ENCODE results near the gene ZNF787.
"Not testable (repeated sequence)": the region's sequence is repeated elsewhere in the genome, so short reads cannot be mapped to it uniquely, and the experiment has no call there.

The ZNF787 gene

GRCh38 chr19:56119582-56119978 lies 1.5 kb downstream of the ZNF787 start:
- DNase-seq, result no peak

- no peak for DNase-seq
These were observed 2.2 kb downstream of the ZNF787 start for GRCh38 chr19:56118666-56119581.

- DNase-seq, result no peak
These were observed 3.2 kb downstream of the ZNF787 start for GRCh38 chr19:56117889-56118288.

- DNase-seq, result no peak
These were observed 3.7 kb downstream of the ZNF787 start for GRCh38 chr19:56117376-56117884.

GRCh38 chr19:56116606-56117005 lies 4.5 kb downstream of the ZNF787 start:
- no peak for DNase-seq

GRCh38 chr19:56115490-56115889 lies 5.6 kb downstream of the ZNF787 start:
- no peak for DNase-seq

GRCh38 chr19:56114778-56115110 lies 6.4 kb downstream of the ZNF787 start:
- no peak for DNase-seq

- no peak for DNase-seq
These were observed 6.9 kb downstream of the ZNF787 start for GRCh38 chr19:56114051-56114777.

- DNase-seq, result no peak
These were observed 7.9 kb downstream of the ZNF787 start for GRCh38 chr19:56113074-56113632.

GRCh38 chr19:56112313-56112709 lies 8.8 kb downstream of the ZNF787 start:
- peak; percentile 96 for DNase-seq

- DNase-seq, result no peak
These were observed 9.3 kb downstream of the ZNF787 start for GRCh38 chr19:56111601-56112312.

- no peak for DNase-seq
These were observed 10.3 kb downstream of the ZNF787 start for GRCh38 chr19:56110515-56111448.

- no peak for DNase-seq
These were observed 11.9 kb downstream of the ZNF787 start for GRCh38 chr19:56109226-56109625.

- no peak for DNase-seq
These were observed 12.5 kb downstream of the ZNF787 start for GRCh38 chr19:56108447-56109195.

- no peak for DNase-seq
These were observed 13.3 kb downstream of the ZNF787 start for GRCh38 chr19:56107626-56108351.

- DNase-seq, result no peak
These were observed 14.1 kb downstream of the ZNF787 start for GRCh38 chr19:56106993-56107392.

GRCh38 chr19:56106397-56106849 lies 14.7 kb downstream of the ZNF787 start:
- DNase-seq, result no peak

- not testable (repeated sequence) for DNase-seq
These were observed 15.2 kb downstream of the ZNF787 start for GRCh38 chr19:56105831-56106396.

- DNase-seq, result peak; percentile 76
These were observed 15.9 kb downstream of the ZNF787 start for GRCh38 chr19:56105090-56105701.
